ENCODE results near the gene PTPRE.
"Not testable (repeated sequence)": the region's sequence is repeated elsewhere in the genome, so short reads cannot be mapped to it uniquely, and the experiment has no call there.

PTPRE gene

DNA sequence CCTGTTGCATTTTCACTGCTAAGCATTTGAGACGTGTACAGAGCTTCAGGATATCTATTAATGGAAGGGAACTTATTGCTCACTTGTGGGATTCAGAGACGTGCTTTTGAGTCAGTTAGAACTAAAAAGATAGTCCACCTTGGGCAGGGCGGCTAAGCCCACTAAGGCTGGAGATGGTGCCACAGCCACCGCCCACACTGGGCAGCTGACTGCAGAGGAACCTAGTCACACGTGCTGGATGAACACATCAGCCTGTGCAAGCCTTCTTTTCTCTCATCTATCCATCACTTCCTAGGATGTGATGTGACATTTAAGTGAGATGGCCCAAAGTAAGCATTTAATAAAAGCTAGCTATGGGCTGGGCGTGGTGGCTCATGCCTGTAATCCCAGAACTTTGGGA is 78.0 kb downstream of the PTPRE start:
- H3K4me3 ChIP-seq (ENCODE audit: low read depth, low read length): no peak overlapping the region
- TF ChIP-seq, protein P1, sequence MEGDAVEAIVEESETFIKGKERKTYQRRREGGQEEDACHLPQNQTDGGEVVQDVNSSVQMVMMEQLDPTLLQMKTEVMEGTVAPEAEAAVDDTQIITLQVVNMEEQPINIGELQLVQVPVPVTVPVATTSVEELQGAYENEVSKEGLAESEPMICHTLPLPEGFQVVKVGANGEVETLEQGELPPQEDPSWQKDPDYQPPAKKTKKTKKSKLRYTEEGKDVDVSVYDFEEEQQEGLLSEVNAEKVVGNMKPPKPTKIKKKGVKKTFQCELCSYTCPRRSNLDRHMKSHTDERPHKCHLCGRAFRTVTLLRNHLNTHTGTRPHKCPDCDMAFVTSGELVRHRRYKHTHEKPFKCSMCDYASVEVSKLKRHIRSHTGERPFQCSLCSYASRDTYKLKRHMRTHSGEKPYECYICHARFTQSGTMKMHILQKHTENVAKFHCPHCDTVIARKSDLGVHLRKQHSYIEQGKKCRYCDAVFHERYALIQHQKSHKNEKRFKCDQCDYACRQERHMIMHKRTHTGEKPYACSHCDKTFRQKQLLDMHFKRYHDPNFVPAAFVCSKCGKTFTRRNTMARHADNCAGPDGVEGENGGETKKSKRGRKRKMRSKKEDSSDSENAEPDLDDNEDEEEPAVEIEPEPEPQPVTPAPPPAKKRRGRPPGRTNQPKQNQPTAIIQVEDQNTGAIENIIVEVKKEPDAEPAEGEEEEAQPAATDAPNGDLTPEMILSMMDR (IDR thresholded peaks at IDR 0.05; ENCODE audit: borderline replicate concordance, insufficient read depth, low read depth, low read length): no peak

DNA sequence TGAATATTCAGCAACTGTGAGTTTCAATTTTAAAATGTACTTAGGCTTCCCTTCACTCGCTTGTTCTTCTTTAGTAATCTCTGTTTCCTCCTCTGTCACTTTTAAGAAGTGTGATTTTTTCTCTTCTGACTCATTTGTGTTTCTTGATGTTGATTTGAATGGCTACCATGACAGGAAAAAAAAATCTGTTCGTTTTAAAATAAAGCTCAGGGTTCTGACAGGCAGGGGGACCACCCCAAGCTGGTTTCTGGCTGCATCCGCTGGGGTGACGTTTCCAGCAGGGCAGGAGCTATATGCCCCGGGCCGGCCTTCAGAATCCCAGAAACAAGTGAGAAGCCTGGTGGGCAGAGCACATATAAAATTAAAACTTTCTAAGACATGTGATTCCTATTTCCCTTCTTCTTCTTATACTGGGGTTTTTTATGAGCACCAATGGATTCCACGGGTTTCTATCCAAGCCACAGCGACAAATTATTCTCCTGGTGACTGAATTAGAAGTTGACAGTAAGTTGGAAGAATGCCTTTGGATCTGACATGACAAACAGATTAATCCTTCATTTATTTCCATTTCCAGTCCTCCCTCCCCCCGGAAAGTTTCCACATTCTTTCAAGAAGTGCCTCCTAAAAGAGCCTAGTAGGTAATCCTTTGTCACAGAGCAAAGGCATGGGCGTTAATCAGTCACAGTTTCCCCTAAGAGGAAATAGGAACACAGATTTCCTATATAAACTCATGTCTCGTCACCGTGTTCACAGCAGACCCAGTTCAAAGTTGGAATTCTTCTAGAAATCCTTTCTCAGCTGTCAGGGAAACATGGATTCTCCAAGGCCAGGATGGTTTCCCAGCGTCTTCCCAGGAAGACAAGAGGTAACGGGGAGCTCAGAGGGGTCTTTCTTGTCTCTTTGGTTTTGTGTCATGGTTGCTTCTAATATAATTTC is 79.9 kb downstream of the PTPRE start:
- TF ChIP-seq, protein P1 (IDR thresholded peaks at IDR 0.05; ENCODE audit: borderline replicate concordance, insufficient read depth, low read depth, low read length): no peak
- H3K4me3 ChIP-seq (ENCODE audit: low read depth, low read length): no peak overlapping the region

DNA sequence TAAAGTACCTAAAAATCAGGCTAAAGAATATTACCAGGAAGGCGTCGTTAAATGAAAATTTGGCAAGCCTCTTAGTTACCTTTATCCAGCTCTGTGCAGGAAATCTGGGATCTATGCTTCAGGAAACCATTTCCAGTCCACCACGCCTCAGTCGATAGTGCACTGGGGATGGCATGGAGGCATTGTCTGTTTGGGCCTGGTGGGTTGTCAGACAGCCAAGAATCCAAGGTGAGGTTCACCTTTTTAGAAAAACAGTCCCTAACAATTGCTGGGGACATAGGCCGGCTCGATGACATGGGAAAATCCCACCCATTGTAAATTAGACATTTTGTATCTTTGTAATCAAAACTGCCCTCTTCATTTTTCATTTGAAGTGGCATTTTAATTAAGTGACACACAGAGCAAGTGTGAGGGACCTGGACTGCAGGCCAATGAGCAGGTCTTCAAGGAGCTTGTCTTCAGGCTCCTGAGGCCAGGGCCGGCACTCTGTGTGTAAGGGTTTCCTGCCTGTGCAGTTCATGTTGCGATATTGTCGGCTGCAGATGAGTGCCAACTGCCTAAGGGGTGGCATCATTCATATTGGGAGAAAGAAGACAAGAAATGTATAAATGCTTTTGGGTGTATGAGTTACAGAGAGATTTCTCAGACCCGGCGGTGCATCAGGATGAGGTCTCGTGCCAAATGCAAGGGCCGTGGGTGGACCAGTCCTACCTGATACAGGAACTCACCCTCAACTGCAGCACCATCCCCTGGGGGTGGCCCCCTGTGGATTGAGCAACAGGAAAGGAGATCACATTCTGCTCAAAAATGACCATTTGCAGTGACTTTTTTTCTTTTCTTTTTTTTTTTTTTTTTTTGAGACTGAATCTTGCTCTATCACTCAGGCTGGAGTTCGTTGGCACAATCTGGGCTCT is 80.8 kb downstream of the PTPRE start:
- TF ChIP-seq, protein P1 (IDR thresholded peaks at IDR 0.05; ENCODE audit: borderline replicate concordance, insufficient read depth, low read depth, low read length): no peak
- H3K4me3 ChIP-seq (ENCODE audit: low read depth, low read length): no peak overlapping the region

- H3K4me3 ChIP-seq (ENCODE audit: low read depth, low read length): no peak overlapping the region
- TF ChIP-seq, protein P1 (IDR thresholded peaks at IDR 0.05; ENCODE audit: borderline replicate concordance, insufficient read depth, low read depth, low read length): no peak
Measured at GRCh38 chr10:127989481-127990012, 82.6 kb downstream of the PTPRE start.

DNA sequence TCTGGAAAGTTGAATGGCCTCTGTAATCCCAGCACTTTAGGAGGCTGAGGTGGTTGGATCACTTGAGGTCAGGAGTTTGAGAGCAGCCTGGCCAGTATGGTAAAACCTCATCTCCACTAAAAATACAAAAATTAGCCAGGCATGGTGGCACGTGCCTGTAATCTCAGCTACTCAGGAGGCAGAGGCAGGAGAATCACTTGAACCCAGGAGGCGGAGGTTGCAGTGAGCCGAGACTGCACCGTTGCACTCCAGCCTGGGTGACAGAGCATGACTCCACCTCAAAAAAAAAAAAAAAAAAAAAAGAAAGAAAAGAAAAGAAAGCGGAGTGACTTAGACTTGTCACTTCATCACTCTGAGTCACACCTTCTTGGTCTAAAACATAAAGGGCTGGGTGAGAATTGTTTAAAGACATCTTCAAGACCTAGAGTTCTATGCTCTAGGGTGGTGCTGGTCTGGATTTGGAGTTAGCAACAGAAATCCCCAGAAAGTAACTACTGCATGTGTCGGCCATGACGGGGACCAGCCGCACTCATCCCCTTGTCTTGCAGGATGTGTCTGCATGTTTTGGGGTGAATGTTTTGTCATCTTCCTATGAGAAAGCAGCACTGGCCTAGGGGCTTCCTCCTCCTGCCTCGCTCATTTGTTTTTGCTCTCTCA is 83.4 kb downstream of the PTPRE start:
- not testable (repeated sequence) for H3K4me3 ChIP-seq (ENCODE audit: low read depth, low read length)

DNA sequence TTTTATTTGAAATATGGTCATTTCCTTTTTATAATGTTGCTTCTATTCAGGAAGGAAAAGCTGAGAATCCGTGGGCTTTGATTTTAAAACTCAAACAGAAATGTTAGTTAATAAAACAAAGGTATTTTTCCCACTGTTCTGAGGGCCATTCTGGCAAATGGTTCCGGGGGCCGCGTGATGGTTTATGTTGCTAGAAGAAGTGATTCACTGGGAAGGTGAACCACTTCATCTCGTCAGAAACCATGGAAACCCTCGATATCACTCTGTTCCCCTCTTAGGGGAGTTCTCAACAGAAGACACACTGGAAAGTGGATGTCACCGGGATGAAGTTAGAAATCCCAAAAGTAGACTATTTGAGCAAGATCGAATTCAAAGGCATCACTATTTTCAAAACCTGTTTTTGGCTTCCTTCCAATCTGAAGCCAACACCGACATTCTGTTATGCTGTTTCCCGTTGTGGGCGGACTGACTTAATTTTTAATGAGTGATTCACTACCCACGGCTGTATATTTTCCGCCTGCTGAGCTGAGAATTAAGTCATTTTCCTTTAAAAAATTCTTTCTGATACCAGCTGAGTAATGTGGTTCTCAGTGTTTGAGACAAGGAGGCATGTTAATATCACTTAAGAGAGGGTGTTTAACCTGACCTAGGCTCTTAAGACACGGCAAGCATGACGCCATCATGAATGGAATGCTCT is 84.1 kb downstream of the PTPRE start:
- no peak overlapping the region for H3K4me3 ChIP-seq (ENCODE audit: low read depth, low read length)
- TF ChIP-seq, protein P1 (IDR thresholded peaks at IDR 0.05; ENCODE audit: borderline replicate concordance, insufficient read depth, low read depth, low read length): no peak

Data from GM12875 (cell line).